HG03066 (cell line): ENCODE data around the gene MYO9A.
"Not testable (repeated sequence)": the region's sequence is repeated elsewhere in the genome, so short reads cannot be mapped to it uniquely, and the experiment has no call there.

ENCODE experiments used
- ATAC-seq: cut with Tn5 transposase; IDR thresholded peaks from one replicate; pipeline ENCODE4 v1.9.1; 2021; ENCODE audit warnings: low read depth; ENCODE audit not compliant: unreplicated experiment

Gene MYO9A

DNA sequence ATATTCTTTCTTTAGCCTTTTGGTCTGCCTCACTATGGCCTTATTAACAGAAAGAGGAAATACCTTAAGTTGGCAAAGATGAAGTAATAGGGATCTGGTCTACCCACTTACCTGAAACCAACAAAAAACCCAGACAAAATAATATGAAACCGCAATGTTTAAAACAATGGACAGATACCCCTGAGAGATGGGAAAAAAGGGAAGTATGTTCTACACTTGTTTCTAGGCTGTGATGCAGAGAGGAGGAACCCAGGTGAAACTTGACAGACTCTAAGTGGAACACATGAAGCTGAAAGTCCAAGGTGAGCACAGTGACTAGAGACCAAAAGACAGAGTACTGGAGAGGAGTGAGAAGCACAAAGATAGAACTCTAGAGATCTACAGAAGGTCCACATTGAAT lies 229.2 kb downstream of the MYO9A start:
- ATAC-seq = no peak

GRCh38 chr15:71885390-71885789 lies 232.6 kb downstream of the MYO9A start:
- no peak for ATAC-seq

DNA sequence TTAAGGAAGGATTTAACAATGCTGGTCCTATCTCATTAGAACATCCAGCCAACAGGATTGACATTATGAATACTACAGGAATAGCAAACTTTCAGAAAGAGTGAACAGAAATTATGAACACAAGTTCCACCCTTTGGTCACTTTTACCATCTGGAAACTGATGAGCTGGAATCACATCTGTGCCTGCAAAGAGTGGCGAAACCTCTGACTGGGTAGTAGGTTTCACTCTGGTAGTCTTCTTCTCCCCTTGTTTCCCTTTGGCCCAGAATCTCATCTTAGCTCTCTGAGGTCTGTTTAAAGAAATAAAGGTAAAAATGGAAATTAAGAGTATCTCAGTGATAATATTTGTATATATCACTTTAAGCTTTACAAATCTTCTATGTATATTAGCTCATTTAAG lies 234.5 kb downstream of the MYO9A start:
- no peak for ATAC-seq

DNA sequence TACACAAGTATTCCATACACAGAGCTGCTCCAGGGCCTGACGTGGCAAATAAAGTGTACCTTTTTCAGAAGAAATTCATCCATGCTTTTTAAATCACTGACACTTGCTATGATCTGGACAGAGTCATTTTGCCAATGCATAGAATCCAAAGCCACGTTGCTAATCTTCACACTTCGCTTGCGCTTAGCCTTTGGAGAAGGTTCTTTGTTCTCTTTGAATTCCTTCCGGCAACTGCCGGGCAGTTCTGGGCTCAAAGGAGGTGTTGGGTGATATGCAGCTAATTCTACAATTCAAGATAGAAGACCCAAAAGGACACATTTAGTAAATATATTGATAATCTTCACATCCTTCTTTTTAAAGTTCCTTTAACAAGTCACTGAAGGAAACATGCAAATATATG lies 237.7 kb downstream of the MYO9A start:
- no peak for ATAC-seq

DNA sequence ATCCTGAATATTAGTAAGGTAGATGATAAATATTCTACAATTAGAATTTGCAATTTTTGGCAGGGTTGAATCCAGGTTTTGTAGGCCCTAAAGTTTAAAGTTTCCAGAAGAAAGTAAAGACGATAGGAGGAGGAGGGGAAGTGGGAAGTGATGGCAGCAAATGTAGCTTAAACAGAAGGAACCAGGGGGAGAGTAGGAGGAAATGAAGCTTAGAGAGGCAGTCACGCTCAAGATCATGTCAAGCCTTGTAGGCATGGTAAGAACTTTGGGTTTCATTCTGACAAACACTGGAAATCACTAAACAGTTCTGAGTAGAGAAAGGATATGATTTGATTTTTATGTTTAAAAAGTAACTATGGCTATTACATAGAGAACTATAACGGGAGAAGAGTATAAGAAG lies 243.7 kb downstream of the MYO9A start:
- ATAC-seq = no peak

- not testable (repeated sequence) for ATAC-seq
These were observed 259.7 kb downstream of the MYO9A start for GRCh38 chr15:71858232-71858631.

GRCh38 chr15:71853543-71853942 lies 264.4 kb downstream of the MYO9A start:
- ATAC-seq = no peak

DNA sequence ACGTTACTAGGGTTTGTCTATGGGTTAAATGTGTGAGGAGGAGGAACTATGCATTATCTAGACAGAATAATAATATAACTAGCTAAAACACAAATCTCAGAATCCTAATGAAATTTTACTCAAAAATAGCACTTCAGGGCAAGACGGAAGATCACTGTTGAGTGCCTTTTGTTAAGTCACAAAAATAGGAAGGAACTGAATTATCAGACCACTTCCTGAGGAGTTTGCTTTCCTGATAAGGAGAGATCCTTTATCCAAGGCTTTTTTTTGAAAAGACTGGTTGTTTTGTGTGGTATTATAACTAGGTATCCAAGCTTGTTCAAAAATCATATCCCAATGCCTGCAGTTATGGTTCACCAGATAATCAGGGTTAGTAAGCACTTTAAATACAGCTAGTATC lies 273.0 kb downstream of the MYO9A start:
- no peak for ATAC-seq

- ATAC-seq = no peak
These were observed 276.4 kb downstream of the MYO9A start for GRCh38 chr15:71841563-71841962.

GRCh38 chr15:71830981-71831380 lies 287.0 kb downstream of the MYO9A start:
- no peak for ATAC-seq

GRCh38 chr15:71826196-71826595 lies 291.8 kb downstream of the MYO9A start:
- no peak for ATAC-seq

GRCh38 chr15:71825021-71825730 lies 292.8 kb downstream of the MYO9A start:
- ATAC-seq = no peak

DNA sequence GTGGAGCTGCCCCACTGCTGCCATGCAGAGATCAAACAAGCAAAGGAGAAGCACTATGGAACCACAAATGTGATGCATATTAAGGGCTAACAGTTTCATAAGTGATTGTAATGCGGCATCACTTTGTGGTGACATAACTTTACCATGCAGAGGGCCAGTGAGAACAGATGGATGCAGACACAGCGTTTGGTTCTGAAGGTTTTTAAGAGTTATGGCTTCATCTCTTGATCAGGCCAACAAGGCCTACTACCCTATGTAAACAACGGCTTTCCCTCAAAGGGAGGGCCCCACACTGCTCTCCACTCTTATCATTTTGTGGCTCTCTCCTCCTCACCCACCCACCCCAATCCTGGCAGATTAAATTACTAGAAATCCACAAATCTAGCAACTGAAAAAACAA lies 294.1 kb downstream of the MYO9A start:
- no peak for ATAC-seq

DNA sequence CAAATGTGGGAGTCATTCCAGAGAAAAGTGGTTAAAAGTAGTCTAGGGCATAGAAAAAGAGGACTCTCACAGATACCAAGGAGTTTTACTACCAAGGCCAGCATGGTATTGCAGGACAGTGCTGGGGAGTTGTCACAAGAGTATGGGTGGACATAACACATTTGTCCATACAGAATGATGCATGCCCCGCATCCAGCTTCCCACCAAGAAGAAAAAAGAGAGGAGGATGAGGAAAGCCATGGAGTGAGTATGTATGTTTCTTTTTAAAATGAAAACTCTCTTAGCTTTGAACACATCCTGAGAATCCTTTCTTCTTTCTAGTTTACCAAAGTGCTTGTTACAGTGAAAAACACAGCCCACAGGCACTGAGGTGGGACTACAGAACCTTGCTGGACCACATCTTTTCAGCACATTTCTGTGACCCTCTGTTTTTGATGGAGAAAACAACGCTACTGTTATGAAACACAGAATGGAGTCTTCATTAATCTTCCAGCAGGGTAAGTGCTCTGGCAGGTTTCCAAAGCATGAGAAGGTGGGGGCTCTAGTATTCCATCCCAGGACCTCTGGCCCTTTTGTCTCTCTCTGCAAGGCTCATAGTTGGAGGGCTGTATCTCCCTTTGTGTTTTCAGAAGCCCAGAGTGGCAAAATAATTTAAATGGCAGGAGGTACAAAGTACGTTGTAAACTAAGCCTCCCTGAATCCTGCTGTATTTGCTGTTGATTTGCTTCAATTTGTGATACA lies 294.9 kb downstream of the MYO9A start:
- no peak for ATAC-seq

DNA sequence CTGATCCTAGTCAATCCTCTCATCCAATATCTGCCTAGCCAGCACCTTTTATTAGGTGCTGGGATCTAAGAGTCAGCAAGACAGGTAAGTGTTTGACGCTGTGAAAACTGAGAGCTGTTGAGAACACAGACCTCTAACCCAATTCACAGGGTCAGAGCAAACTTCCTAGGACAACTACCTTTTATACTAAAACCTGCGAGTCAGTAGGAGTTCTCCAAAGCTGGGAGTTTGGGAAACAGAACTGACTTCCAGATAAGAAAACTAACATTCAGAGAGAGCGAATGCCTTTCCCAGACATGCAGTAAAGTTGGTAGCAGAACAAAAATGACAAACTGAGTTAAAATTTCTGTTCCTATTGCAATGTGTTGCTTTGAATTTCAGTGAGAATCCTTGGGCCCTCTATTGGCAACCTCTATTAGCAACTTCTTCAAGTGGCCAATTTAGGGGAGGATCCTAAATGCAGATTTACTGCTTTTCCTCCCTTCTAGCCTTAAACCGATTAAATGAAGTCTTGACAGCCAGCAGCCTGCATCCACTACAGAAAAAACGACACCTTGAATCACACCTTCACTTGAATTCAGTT lies 296.3 kb downstream of the MYO9A start:
- ATAC-seq = no peak

DNA sequence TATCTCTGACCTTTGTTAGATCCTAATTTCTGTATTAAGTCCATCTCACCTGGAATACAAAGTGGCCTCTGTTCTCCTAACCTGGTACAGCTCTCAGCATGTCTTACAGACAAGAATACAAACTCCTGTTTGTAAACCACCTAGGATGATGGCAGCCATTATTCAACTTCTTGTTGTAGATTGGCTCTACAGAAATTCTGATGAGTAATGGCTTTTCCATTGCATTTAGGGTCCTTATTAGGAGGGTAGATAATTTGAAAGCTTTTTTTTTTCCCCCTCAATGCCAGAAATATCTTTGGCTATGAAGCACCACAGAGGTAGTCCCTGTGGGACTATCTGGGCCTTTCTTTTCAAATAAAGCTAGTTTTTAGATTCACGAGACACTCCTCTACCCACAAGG lies 297.8 kb downstream of the MYO9A start:
- no peak for ATAC-seq

GRCh38 chr15:71817351-71817750 lies 300.6 kb downstream of the MYO9A start:
- no peak for ATAC-seq

GRCh38 chr15:71815301-71815700 lies 302.6 kb downstream of the MYO9A start:
- no peak for ATAC-seq

DNA sequence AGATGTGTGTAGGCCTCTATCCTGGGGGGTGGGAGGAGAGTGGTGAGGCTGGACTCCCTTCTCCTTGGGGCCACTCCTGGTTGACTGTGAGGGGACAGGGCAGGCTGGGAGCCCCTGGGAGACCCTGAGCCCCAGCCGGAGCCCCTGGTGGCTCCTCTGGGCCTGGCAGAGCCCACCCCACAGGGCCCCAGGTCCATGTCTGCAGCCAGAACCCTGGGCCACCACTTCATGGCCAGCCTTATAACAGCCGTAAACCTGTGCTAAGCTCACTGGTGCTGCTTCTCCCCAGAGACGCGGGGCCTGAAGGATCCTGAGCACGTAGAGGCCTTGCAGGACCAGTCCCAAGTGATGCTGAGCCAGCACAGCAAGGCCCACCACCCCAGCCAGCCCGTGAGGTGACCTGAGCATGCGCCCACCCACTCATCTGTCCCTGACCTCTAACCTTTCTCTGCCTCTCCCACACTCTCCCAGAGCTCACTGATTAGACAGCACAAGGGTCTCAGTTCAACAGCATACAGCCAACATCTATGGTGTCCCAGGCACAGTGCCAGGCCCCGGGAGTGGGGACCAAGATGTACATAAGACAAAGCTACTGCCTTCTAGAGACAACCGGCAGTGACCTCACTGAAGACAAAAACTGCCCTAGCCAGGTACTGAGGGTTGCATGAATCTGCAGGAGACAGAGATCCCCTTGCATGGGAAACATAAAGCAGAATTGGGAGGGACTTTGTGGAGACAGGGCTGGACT lies 304.1 kb downstream of the MYO9A start:
- no peak for ATAC-seq

DNA sequence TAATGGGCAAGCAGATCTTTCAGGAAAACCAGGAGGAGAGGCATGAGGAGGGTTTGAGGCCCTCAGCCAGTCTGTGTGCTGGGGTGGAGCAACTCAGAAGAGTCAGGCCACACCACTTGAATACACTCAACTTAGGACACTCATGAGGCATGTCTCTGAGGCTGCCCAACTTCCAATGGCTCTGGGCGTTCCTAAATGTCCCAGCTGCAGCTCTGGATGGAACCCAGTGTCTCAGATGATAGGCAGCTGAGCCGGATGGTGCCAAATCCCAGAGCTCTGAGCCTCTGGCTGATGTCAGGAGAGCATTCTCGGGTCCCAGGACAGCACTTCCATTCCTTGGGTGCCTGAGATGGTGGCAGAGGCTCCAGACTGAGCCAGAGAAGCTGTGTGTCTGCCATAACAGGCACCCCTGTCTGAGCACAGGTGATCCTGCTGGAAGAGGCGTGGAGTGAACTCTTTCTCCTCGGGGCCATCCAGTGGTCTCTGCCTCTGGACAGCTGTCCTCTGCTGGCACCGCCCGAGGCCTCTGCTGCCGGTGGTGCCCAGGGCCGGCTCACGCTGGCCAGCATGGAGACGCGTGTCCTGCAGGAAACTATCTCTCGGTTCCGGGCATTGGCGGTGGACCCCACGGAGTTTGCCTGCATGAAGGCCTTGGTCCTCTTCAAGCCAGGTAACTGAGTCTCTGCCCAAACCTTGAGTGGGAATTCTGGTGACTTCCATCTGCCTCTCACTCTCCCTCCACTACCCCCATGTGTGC lies 304.8 kb downstream of the MYO9A start:
- no peak for ATAC-seq
